Endodermal cell (in vitro differentiated cells): ENCODE measurements around the gene HRG. TPM values are rescaled to one million over a fixed set of nuclear protein-coding genes. Genes with fewer than 3 reads are reported as not detected.

Source experiments
- DNase-seq: peaks from one replicate; pipeline ENCODE4 v3.0.0-alpha.2; 2017
- H3K27ac ChIP-seq: 2 replicates; pipeline ENCODE4 v1.5.1; 2013; ENCODE audit warnings: mild to moderate bottlenecking, low read depth, low read length, moderate library complexity
- H3K27me3 ChIP-seq: 2 replicates; pipeline ENCODE4 v1.6.1; 2013; ENCODE audit warnings: mild to moderate bottlenecking, low read length, moderate library complexity; ENCODE audit not compliant: insufficient read depth, control insufficient read depth, poor library complexity, severe bottlenecking
- H3K36me3 ChIP-seq: 2 replicates; pipeline ENCODE4 v1.7.0; 2013; ENCODE audit warnings: mild to moderate bottlenecking, low read length, moderate library complexity; ENCODE audit not compliant: control insufficient read depth, insufficient read depth
- H3K4me1 ChIP-seq: one replicate; pipeline ENCODE4 v1.7.0; 2013; ENCODE audit warnings: low read length; ENCODE audit not compliant: control insufficient read depth, insufficient read depth
- H3K4me3 ChIP-seq: 2 replicates; pipeline ENCODE4 v1.5.1; 2013; ENCODE audit warnings: mild to moderate bottlenecking, low read length, moderate library complexity
- H3K9ac ChIP-seq: 2 replicates; pipeline ENCODE4 v1.6.1; 2013; ENCODE audit warnings: mild to moderate bottlenecking, low read length, moderate library complexity; ENCODE audit not compliant: poor library complexity, severe bottlenecking; ENCODE audit errors: extremely low read depth
- H3K9me3 ChIP-seq: 2 replicates; pipeline ENCODE4 v1.6.1; 2013; ENCODE audit warnings: mild to moderate bottlenecking, low read length, moderate library complexity; ENCODE audit not compliant: control insufficient read depth
- H3K27ac Mint-ChIP-seq: 2 replicates; pipeline ENCODE4 v1.8.0; 2020; ENCODE audit warnings: mixed read lengths
- H3K27me3 Mint-ChIP-seq: 2 replicates; pipeline ENCODE4 v1.8.0; 2021; ENCODE audit warnings: mild to moderate bottlenecking, mixed read lengths; ENCODE audit not compliant: insufficient read depth
- H3K36me3 Mint-ChIP-seq: 2 replicates; pipeline ENCODE4 v1.8.0; 2020; ENCODE audit warnings: low read depth, mixed read lengths
- H3K4me1 Mint-ChIP-seq: 2 replicates; pipeline ENCODE4 v1.8.0; 2020; ENCODE audit warnings: mixed read lengths
- H3K4me3 Mint-ChIP-seq: 2 replicates; pipeline ENCODE4 v1.8.0; 2020; ENCODE audit warnings: mild to moderate bottlenecking, moderate library complexity, mixed read lengths
- H3K9me3 Mint-ChIP-seq: 2 replicates; pipeline ENCODE4 v1.8.0; 2020; ENCODE audit warnings: mild to moderate bottlenecking, mixed read lengths
- CTCF ChIP-seq: fragments of 200-600 bp; sonication (generic); conservative IDR thresholded peaks from 2 replicates; pipeline ENCODE4 v1.5.0; 2021; ENCODE audit warnings: antibody characterized with exemption, mild to moderate bottlenecking
- WGBS, 2 experiments: methylation state at CpG; one replicate each; pipeline versions ENCODE4 v1.1.5 to v1.1.7; 2013; ENCODE audit warnings: missing lambda C conversion rate in 2 of 2, mixed read lengths in 1 of 2; ENCODE audit not compliant: insufficient coverage in 1 of 2, insufficient read length in 1 of 2; 5-methylcytosine and 5-hydroxymethylcytosine counted together
- total RNA-seq, 2 donors: library from RNA; stranded (reverse); fragmentation: NEBNext Ultra II Directional in 1 of 2; extraction: Animal tissue kit (Norgen Biotek cat#: 25700) in 1 of 2; gene quantifications; 2 replicates in 1 of 2; 3 replicates in 1 of 2; pipeline ENCODE4 v1.2.1, GENCODE V29; 2021

HRG gene
- total RNA-seq, 2 donors from 2014 or later = not detected

- H3K27ac Mint-ChIP-seq = no peak overlapping the region
- peak; percentile 96 for TF ChIP-seq CTCF
- H3K4me3 Mint-ChIP-seq = no peak overlapping the region
- Histone ChIP-seq H3K9me3 (no peaks in the 10 kb centered on the region), H3K27ac (no peak overlapping the region), H3K4me1 (no peaks in the 10 kb centered on the region), H3K9ac (no peak overlapping the region), H3K27me3 (peaks cover 37% of the 10 kb centered on the region), H3K4me3 (no peak overlapping the region), H3K36me3 (no peaks in the 10 kb centered on the region)
- H3K27me3 Mint-ChIP-seq = peaks cover 63% of the 10 kb centered on the region
- no peaks in the 10 kb centered on the region for H3K9me3 Mint-ChIP-seq
- WGBS, 2 experiments = 48 to 56% methylated on average over 14 to 31 of the region's 31 CpGs
- DNase-seq = peak; percentile 91
- no peaks in the 10 kb centered on the region for H3K36me3 Mint-ChIP-seq
- H3K4me1 Mint-ChIP-seq = peaks cover 8% of the 10 kb centered on the region
Measured at GRCh38 chr3:186617036-186617946, 48.5 kb upstream of the HRG start.

GRCh38 chr3:186618318-186618938 is 47.4 kb upstream of the HRG start:
- Histone ChIP-seq H3K27ac (no peak overlapping the region), H3K27me3 (peaks cover 28% of the 10 kb centered on the region), H3K9me3 (no peaks in the 10 kb centered on the region), H3K4me3 (no peak overlapping the region), H3K9ac (no peak overlapping the region), H3K4me1 (no peaks in the 10 kb centered on the region), H3K36me3 (no peaks in the 10 kb centered on the region)
- no peaks in the 10 kb centered on the region for H3K9me3 Mint-ChIP-seq
- no peaks in the 10 kb centered on the region for H3K36me3 Mint-ChIP-seq
- peaks cover 8% of the 10 kb centered on the region for H3K4me1 Mint-ChIP-seq
- DNase-seq = no peak
- H3K27me3 Mint-ChIP-seq = peaks cover 52% of the 10 kb centered on the region
- no peak overlapping the region for H3K27ac Mint-ChIP-seq
- H3K4me3 Mint-ChIP-seq = no peak overlapping the region
- TF ChIP-seq CTCF = no peak
- 95 to 98% methylated on average over 8 of the region's 8 CpGs for WGBS, 2 experiments

- no peak for DNase-seq
- peaks cover 42% of the 10 kb centered on the region for H3K27me3 Mint-ChIP-seq
- H3K9me3 Mint-ChIP-seq = no peaks in the 10 kb centered on the region
- Histone ChIP-seq H3K9ac (no peak overlapping the region), H3K9me3 (no peaks in the 10 kb centered on the region), H3K4me1 (no peaks in the 10 kb centered on the region), H3K4me3 (no peak overlapping the region), H3K27me3 (peaks cover 17% of the 10 kb centered on the region), H3K36me3 (no peaks in the 10 kb centered on the region), H3K27ac (no peak overlapping the region)
- TF ChIP-seq CTCF = no peak
- WGBS, 2 experiments = 94 to 100% methylated on average over 5 of the region's 5 CpGs
- H3K4me1 Mint-ChIP-seq = peaks cover 8% of the 10 kb centered on the region
- H3K36me3 Mint-ChIP-seq = no peaks in the 10 kb centered on the region
- H3K27ac Mint-ChIP-seq = no peak overlapping the region
- H3K4me3 Mint-ChIP-seq = no peak overlapping the region
Measured at GRCh38 chr3:186619787-186620212, 46.0 kb upstream of the HRG start.
